DOHH2 (cell line): ENCODE data around the gene RGS19.
A peak's percentile ranks its signal among the peaks of the same experiment; 100 is the strongest.

ENCODE experiments used
- H3F3A ChIP-seq: fragments of 200-600 bp; sonication (generic), shearing (Covaris generic); 2 replicates; pipeline ENCODE4 v1.6.0; 2016; ENCODE audit warnings: antibody characterized with exemption, mild to moderate bottlenecking; ENCODE audit not compliant: control insufficient read depth, insufficient read depth
- H3K27ac ChIP-seq: fragments of 200-600 bp; sonication (generic); 2 replicates; pipeline ENCODE4 v1.5.1; 2014; ENCODE audit warnings: low read depth, mild to moderate bottlenecking, low read length, moderate library complexity
- H3K27me3 ChIP-seq: fragments of 200-600 bp; sonication (generic); 2 replicates; pipeline ENCODE4 v1.6.1; 2014; ENCODE audit warnings: mild to moderate bottlenecking, low read length, mixed read lengths; ENCODE audit not compliant: control insufficient read depth
- H3K36me3 ChIP-seq: fragments of 200-600 bp; sonication (generic); 2 replicates; pipeline ENCODE4 v1.6.1; 2014; ENCODE audit warnings: mild to moderate bottlenecking, low read length, moderate library complexity, mixed read lengths; ENCODE audit not compliant: control insufficient read depth
- H3K4me1 ChIP-seq: fragments of 200-600 bp; sonication (generic); 2 replicates; pipeline ENCODE4 v1.6.1; 2014; ENCODE audit warnings: mild to moderate bottlenecking, low read length, mixed read lengths; ENCODE audit not compliant: control insufficient read depth
- H3K4me2 ChIP-seq: fragments of 200-600 bp; sonication (generic); 2 replicates; pipeline ENCODE4 v1.6.0; 2014; ENCODE audit warnings: mild to moderate bottlenecking, low read length, moderate library complexity
- H3K4me3 ChIP-seq: fragments of 200-600 bp; sonication (generic); 2 replicates; pipeline ENCODE4 v1.5.1; 2014; ENCODE audit warnings: mild to moderate bottlenecking, low read length, mixed read lengths
- H3K79me2 ChIP-seq: fragments of 200-600 bp; sonication (generic); 2 replicates; pipeline ENCODE4 v1.6.1; 2014; ENCODE audit warnings: mild to moderate bottlenecking, low read length, mixed read lengths; ENCODE audit not compliant: control insufficient read depth
- H3K9me2 ChIP-seq: fragments of 200-600 bp; sonication (generic); replicated peaks from 2 replicates; pipeline ENCODE4 v1.6.1; 2014; ENCODE audit warnings: mild to moderate bottlenecking, low read length, mixed read lengths; ENCODE audit not compliant: control insufficient read depth
- H3K9me3 ChIP-seq: fragments of 200-600 bp; sonication (generic); 2 replicates; pipeline ENCODE4 v1.6.1; 2014; ENCODE audit warnings: antibody characterized with exemption, low read length, mixed read lengths; ENCODE audit not compliant: control insufficient read depth, insufficient read depth
- H4K20me1 ChIP-seq: fragments of 200-600 bp; sonication (generic); 2 replicates; pipeline ENCODE4 v1.6.0; 2014; ENCODE audit warnings: low read depth, mild to moderate bottlenecking, antibody characterized with exemption, low read length, moderate library complexity; ENCODE audit not compliant: control insufficient read depth, insufficient read depth
- EZH2phosphoT487 ChIP-seq: fragments of 200-600 bp; sonication (generic); IDR thresholded peaks from 2 replicates; pipeline ENCODE4 v1.6.1; 2017; ENCODE audit warnings: borderline replicate concordance, mild to moderate bottlenecking, antibody characterized with exemption, low read length, moderate library complexity, mixed read lengths
- TF ChIP-seq, protein P1 (sequence below): fragments of 200-600 bp; sonication (generic); IDR thresholded peaks from one replicate; pipeline ENCODE4 v1.5.1; 2014; ENCODE audit warnings: antibody characterized with exemption, mild to moderate bottlenecking, low read depth, low read length; ENCODE audit not compliant: poor library complexity, severe bottlenecking

RGS19 gene

GRCh38 chr20:64057628-64058498 is 21.5 kb downstream of the RGS19 start:
- no peak overlapping the region for H3K27ac ChIP-seq
- peaks cover 24% of the 10 kb centered on the region for H3K27me3 ChIP-seq
- no peaks in the 10 kb centered on the region for H3F3A ChIP-seq
- H3K36me3 ChIP-seq, result no peaks in the 10 kb centered on the region
- H3K4me2 ChIP-seq, result peak overlapping the region; percentile 66
- H4K20me1 ChIP-seq, result no peaks in the 10 kb centered on the region
- no peaks in the 10 kb centered on the region for H3K9me3 ChIP-seq
- H3K4me1 ChIP-seq, result peaks cover 24% of the 10 kb centered on the region
- TF ChIP-seq, protein P1, sequence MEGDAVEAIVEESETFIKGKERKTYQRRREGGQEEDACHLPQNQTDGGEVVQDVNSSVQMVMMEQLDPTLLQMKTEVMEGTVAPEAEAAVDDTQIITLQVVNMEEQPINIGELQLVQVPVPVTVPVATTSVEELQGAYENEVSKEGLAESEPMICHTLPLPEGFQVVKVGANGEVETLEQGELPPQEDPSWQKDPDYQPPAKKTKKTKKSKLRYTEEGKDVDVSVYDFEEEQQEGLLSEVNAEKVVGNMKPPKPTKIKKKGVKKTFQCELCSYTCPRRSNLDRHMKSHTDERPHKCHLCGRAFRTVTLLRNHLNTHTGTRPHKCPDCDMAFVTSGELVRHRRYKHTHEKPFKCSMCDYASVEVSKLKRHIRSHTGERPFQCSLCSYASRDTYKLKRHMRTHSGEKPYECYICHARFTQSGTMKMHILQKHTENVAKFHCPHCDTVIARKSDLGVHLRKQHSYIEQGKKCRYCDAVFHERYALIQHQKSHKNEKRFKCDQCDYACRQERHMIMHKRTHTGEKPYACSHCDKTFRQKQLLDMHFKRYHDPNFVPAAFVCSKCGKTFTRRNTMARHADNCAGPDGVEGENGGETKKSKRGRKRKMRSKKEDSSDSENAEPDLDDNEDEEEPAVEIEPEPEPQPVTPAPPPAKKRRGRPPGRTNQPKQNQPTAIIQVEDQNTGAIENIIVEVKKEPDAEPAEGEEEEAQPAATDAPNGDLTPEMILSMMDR, result peak; percentile 87
- no peak for TF ChIP-seq EZH2phosphoT487
- H3K79me2 ChIP-seq, result no peaks in the 10 kb centered on the region
- H3K9me2 ChIP-seq, result no peaks in the 10 kb centered on the region
- peak overlapping the region; percentile 54 for H3K4me3 ChIP-seq

DNA sequence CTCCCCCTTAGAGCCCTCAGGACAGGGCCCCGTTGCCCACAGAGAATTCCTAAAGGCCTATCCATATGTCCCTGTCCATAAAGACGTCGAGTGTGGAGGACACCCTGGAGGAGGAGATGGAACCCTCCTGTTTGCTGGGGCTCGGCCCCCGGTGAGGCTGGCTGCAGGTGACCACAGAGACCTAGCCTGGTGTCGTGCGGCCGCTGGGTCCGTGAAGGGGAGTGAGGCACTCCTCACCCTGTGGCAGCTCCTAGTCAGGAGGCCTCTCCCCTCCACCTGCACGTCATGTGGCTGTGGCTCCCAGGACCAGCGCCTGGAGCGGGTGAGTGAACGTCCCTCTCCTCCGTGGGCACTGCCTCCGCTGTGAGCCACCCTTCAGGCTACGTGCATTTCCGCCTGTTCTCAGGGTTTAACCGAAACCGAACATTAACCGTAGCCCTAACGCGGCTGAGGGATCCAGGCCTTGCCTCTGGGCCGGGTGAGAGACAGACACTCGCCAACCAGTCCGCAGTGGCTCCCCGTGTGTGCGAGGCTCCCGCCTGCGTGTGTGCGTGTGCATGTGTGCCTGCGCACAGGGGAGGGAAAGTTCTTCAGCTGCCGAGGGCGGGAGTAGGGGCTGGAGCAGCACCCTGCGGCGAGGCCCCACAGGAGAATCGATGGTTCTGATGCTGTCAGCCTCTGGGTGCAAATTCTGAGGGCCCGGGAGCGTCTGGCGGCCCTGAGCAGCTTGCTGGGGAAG is 22.3 kb downstream of the RGS19 start:
- TF ChIP-seq, protein P1, result no peak
- TF ChIP-seq EZH2phosphoT487, result no peak
- H4K20me1 ChIP-seq, result no peaks in the 10 kb centered on the region
- H3K9me3 ChIP-seq, result no peaks in the 10 kb centered on the region
- H3K9me2 ChIP-seq, result no peaks in the 10 kb centered on the region
- no peak overlapping the region for H3K27ac ChIP-seq
- H3K27me3 ChIP-seq, result peaks cover 31% of the 10 kb centered on the region
- H3K4me3 ChIP-seq, result no peak overlapping the region
- no peaks in the 10 kb centered on the region for H3K79me2 ChIP-seq
- peaks cover 17% of the 10 kb centered on the region for H3K4me1 ChIP-seq
- peak overlapping the region; percentile 66; the same call in 1 of the 2 replicates for H3K4me2 ChIP-seq
- no peaks in the 10 kb centered on the region for H3F3A ChIP-seq
- no peaks in the 10 kb centered on the region for H3K36me3 ChIP-seq

- TF ChIP-seq, protein P1, result no peak
- TF ChIP-seq EZH2phosphoT487, result no peak
- H3K9me2 ChIP-seq, result no peaks in the 10 kb centered on the region
- H3K4me3 ChIP-seq, result no peak overlapping the region
- H3K79me2 ChIP-seq, result no peaks in the 10 kb centered on the region
- no peaks in the 10 kb centered on the region for H3K9me3 ChIP-seq
- H3K36me3 ChIP-seq, result no peaks in the 10 kb centered on the region
- no peak overlapping the region for H3K27ac ChIP-seq
- H3K4me1 ChIP-seq, result peaks cover 17% of the 10 kb centered on the region
- peaks cover 36% of the 10 kb centered on the region for H3K27me3 ChIP-seq
- H3K4me2 ChIP-seq, result no peak overlapping the region
- no peaks in the 10 kb centered on the region for H3F3A ChIP-seq
- no peaks in the 10 kb centered on the region for H4K20me1 ChIP-seq
Observed at GRCh38 chr20:64056639-64056888, 22.8 kb downstream of the RGS19 start.
